ENCODE measurements around the gene COG2.
"Not testable (repeated sequence)": the region's sequence is repeated elsewhere in the genome, so short reads cannot be mapped to it uniquely, and the experiment has no call there.

COG2 gene

GRCh38 chr1:230629511-230629910 lies 12.8 kb upstream of the COG2 start:
- no peak for DNase-seq

- DNase-seq, result no peak
Measured at GRCh38 chr1:230631477-230631876, 10.8 kb upstream of the COG2 start.

- DNase-seq, result peak; percentile 76
Measured at GRCh38 chr1:230632273-230632873, 9.9 kb upstream of the COG2 start.

GRCh38 chr1:230633469-230633868 lies 8.8 kb upstream of the COG2 start:
- no peak for DNase-seq

GRCh38 chr1:230634384-230634783 lies 7.9 kb upstream of the COG2 start:
- DNase-seq, result no peak

GRCh38 chr1:230636575-230637148 lies 5.6 kb upstream of the COG2 start:
- DNase-seq, result no peak

- DNase-seq, result no peak
Measured at GRCh38 chr1:230639714-230640209, 2.5 kb upstream of the COG2 start.

- no peak for DNase-seq
Measured at GRCh38 chr1:230641346-230641745, 935 bp upstream of the COG2 start.

- no peak for DNase-seq
Measured at GRCh38 chr1:230641900-230642262, 400 bp upstream of the COG2 start.

GRCh38 chr1:230643908-230644307 lies 1.6 kb downstream of the COG2 start:
- no peak for DNase-seq

- no peak for DNase-seq
Measured at GRCh38 chr1:230646710-230647302, 4.5 kb downstream of the COG2 start.

GRCh38 chr1:230647321-230647720 lies 5.0 kb downstream of the COG2 start:
- DNase-seq, result no peak

GRCh38 chr1:230648114-230648513 lies 5.8 kb downstream of the COG2 start:
- DNase-seq, result no peak

GRCh38 chr1:230650300-230650699 lies 8.0 kb downstream of the COG2 start:
- DNase-seq, result no peak

GRCh38 chr1:230651235-230651634 lies 9.0 kb downstream of the COG2 start:
- no peak for DNase-seq

GRCh38 chr1:230656719-230657118 lies 14.4 kb downstream of the COG2 start:
- DNase-seq, result not testable (repeated sequence)

GRCh38 chr1:230658103-230658502 lies 15.8 kb downstream of the COG2 start:
- DNase-seq, result not testable (repeated sequence)

- no peak for DNase-seq
Measured at GRCh38 chr1:230658691-230659090, 16.4 kb downstream of the COG2 start.

- peak; percentile 33 for DNase-seq
Measured at GRCh38 chr1:230661976-230662375, 19.7 kb downstream of the COG2 start.

- no peak for DNase-seq
Measured at GRCh38 chr1:230668227-230668626, 25.9 kb downstream of the COG2 start.

GRCh38 chr1:230669543-230669942 lies 27.3 kb downstream of the COG2 start:
- DNase-seq, result no peak

- no peak for DNase-seq
Measured at GRCh38 chr1:230674581-230674980, 32.3 kb downstream of the COG2 start.

- DNase-seq, result no peak
Measured at GRCh38 chr1:230677200-230677599, 34.9 kb downstream of the COG2 start.

GRCh38 chr1:230679192-230679591 lies 36.9 kb downstream of the COG2 start:
- DNase-seq, result no peak

- no peak for DNase-seq
Measured at GRCh38 chr1:230679825-230680224, 37.5 kb downstream of the COG2 start.

All from SHP77 treated with DMSO at 0.1 percent for 48 hours (cell line).